ENCODE data around the gene PDYN. TPM values are rescaled to one million over a fixed set of nuclear protein-coding genes. Genes with fewer than 3 reads are reported as not detected.

Gene PDYN
- total RNA-seq, 4 donors from 2014 or later = not detected

GRCh38 chr20:2026514-2026913, 32.7 kb upstream of the PDYN start:
- no peak for TF ChIP-seq CTCF (IDR thresholded peaks at IDR 0.05)
- no peak for TF ChIP-seq POLR2A (IDR thresholded peaks at IDR 0.05)
- Histone ChIP-seq H3K9me3 (peaks cover 0 to 8% (median 3%) of the 10 kb centered on the region in 4 donors), H3K27me3 (no peaks in the 10 kb centered on the region), H3K27ac (no peak overlapping the region), H3K36me3 (no peaks in the 10 kb centered on the region), H3K4me3 (no peak overlapping the region), H3K4me1 (no peaks in the 10 kb centered on the region)
- no peak for DNase-seq

GRCh38 chr20:2026004-2026403, 32.1 kb upstream of the PDYN start:
- H3K27me3 ChIP-seq = no peaks in the 10 kb centered on the region
- H3K36me3 ChIP-seq = no peaks in the 10 kb centered on the region
- H3K4me3 ChIP-seq = no peak overlapping the region
- no peak for DNase-seq
- TF ChIP-seq CTCF (IDR thresholded peaks at IDR 0.05) = no peak
- TF ChIP-seq POLR2A (IDR thresholded peaks at IDR 0.05) = no peak
- H3K9me3 ChIP-seq = peaks cover 0 to 8% (median 3%) of the 10 kb centered on the region in 4 donors
- H3K4me1 ChIP-seq = no peaks in the 10 kb centered on the region
- H3K27ac ChIP-seq = no peak overlapping the region

- Histone ChIP-seq H3K36me3 (no peaks in the 10 kb centered on the region), H3K27ac (no peak overlapping the region), H3K9me3 (peaks cover 0 to 8% (median 3%) of the 10 kb centered on the region in 4 donors), H3K27me3 (no peaks in the 10 kb centered on the region), H3K4me3 (no peak overlapping the region), H3K4me1 (no peaks in the 10 kb centered on the region)
- TF ChIP-seq POLR2A (IDR thresholded peaks at IDR 0.05) (no peak), CTCF (IDR thresholded peaks at IDR 0.05) (no peak)
- no peak for DNase-seq
Measured at GRCh38 chr20:2023151-2023550, 29.3 kb upstream of the PDYN start.

- Histone ChIP-seq H3K27ac (no peak overlapping the region), H3K27me3 (no peaks in the 10 kb centered on the region), H3K9me3 (peaks cover 0 to 8% (median 3%) of the 10 kb centered on the region in 4 donors), H3K4me1 (no peaks in the 10 kb centered on the region), H3K4me3 (no peak overlapping the region), H3K36me3 (no peaks in the 10 kb centered on the region)
- DNase-seq = no peak
- no peak for TF ChIP-seq CTCF (IDR thresholded peaks at IDR 0.05)
- TF ChIP-seq POLR2A (IDR thresholded peaks at IDR 0.05) = no peak
Measured at GRCh38 chr20:2022163-2022562, 28.3 kb upstream of the PDYN start.

GRCh38 chr20:2010533-2010932, 16.7 kb upstream of the PDYN start:
- Histone ChIP-seq H3K27me3 (no peaks in the 10 kb centered on the region), H3K4me3 (no peak overlapping the region), H3K27ac (no peak overlapping the region), H3K4me1 (no peaks in the 10 kb centered on the region), H3K9me3 (no peaks in the 10 kb centered on the region), H3K36me3 (no peaks in the 10 kb centered on the region)
- TF ChIP-seq POLR2A (IDR thresholded peaks at IDR 0.05) (no peak), CTCF (IDR thresholded peaks at IDR 0.05) (no peak)
- no peak for DNase-seq
